ENCODE data around the gene HS2ST1. TPM values are rescaled to one million over a fixed set of nuclear protein-coding genes. Genes with fewer than 3 reads are reported as not detected.

HS2ST1 gene
- total and polyA plus RNA-seq, 10 of the 15 experiments (the other 5 are each of a cell fraction or from before 2014, with no cell fraction given), result 5.4 to 30.8 (median 18.6) TPM

DNA sequence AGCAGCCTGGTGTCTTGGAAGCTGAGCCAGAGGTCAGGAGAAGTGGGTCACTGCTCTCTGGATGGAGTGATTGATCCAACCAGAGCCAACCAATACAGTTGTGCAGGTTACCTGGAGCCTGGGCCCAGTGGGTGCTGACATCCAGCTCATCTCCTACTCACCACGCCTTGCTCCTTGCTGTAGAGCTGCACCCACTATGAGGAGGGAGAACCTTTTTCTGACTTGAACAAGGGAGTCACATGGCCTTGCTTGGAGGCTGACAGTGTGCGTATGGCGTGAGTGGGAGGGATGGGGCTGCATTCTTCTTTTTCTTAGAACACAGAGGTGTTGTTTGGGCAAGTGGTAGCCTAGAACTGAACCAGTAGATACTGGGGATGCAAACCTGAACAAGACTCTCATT lies 213.1 kb downstream of the HS2ST1 start:
- Histone ChIP-seq H3K79me2 (ENCODE audit: control insufficient read depth, insufficient read depth, low read length) (no peaks in the 10 kb centered on the region), H3K27ac (ENCODE audit: control insufficient read depth, insufficient read depth) (no peak overlapping the region), H4K20me1 (ENCODE audit: control insufficient read depth, insufficient read depth) (no peaks in the 10 kb centered on the region), H3K4me3 (no peak overlapping the region), H3K9ac (ENCODE audit: control insufficient read depth, insufficient read depth, low read length) (no peak overlapping the region), H3K27me3 (replicated peaks in 1 of 2; ENCODE audit: control insufficient read depth in 2 of 2, insufficient read depth in 2 of 2, low read length in 1 of 2) (no peaks in the 10 kb centered on the region), H3K4me2 (ENCODE audit: control insufficient read depth, insufficient read depth) (no peak overlapping the region), H3K9me3 (replicated peaks; ENCODE audit: control insufficient read depth, insufficient read depth, low read length) (no peaks in the 10 kb centered on the region), H3K4me1 (ENCODE audit: control insufficient read depth, insufficient read depth, low read length) (no peaks in the 10 kb centered on the region), H2AFZ (ENCODE audit: control insufficient read depth, low read depth, low read length) (no peak overlapping the region), H3K36me3 (ENCODE audit: control insufficient read depth in 2 of 2, insufficient read depth in 2 of 2, low read length in 1 of 2) (no peaks in the 10 kb centered on the region)
- DNase-seq (ENCODE audit: low read depth, low spot score) (no peak), FAIRE-seq (no peak), ATAC-seq (no peak)
- SMC1A ChIA-PET (ENCODE audit: uncharacterized antibody, unreplicated experiment), result interaction anchor here (0.6 to 1.5 kb wide), 5 partner anchors 22 to 656 kb away, joined by 3 to 4 read pairs (median 3); no protein-coding TSS in a partner anchor
- POLR2A ChIA-PET, result no interaction called here
- CTCF ChIA-PET, result interaction anchor here (2.0 kb wide), 1 partner anchor 165 kb away, joined by 5 read pairs; no protein-coding TSS in a partner anchor
- TF ChIP-seq, protein P1, sequence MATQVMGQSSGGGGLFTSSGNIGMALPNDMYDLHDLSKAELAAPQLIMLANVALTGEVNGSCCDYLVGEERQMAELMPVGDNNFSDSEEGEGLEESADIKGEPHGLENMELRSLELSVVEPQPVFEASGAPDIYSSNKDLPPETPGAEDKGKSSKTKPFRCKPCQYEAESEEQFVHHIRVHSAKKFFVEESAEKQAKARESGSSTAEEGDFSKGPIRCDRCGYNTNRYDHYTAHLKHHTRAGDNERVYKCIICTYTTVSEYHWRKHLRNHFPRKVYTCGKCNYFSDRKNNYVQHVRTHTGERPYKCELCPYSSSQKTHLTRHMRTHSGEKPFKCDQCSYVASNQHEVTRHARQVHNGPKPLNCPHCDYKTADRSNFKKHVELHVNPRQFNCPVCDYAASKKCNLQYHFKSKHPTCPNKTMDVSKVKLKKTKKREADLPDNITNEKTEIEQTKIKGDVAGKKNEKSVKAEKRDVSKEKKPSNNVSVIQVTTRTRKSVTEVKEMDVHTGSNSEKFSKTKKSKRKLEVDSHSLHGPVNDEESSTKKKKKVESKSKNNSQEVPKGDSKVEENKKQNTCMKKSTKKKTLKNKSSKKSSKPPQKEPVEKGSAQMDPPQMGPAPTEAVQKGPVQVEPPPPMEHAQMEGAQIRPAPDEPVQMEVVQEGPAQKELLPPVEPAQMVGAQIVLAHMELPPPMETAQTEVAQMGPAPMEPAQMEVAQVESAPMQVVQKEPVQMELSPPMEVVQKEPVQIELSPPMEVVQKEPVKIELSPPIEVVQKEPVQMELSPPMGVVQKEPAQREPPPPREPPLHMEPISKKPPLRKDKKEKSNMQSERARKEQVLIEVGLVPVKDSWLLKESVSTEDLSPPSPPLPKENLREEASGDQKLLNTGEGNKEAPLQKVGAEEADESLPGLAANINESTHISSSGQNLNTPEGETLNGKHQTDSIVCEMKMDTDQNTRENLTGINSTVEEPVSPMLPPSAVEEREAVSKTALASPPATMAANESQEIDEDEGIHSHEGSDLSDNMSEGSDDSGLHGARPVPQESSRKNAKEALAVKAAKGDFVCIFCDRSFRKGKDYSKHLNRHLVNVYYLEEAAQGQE (IDR thresholded peaks at IDR 0.05; ENCODE audit: low read depth, low read length), result no peak
- TF ChIP-seq FOXK2 (IDR thresholded peaks at IDR 0.05) (no peak), HDAC6 (IDR thresholded peaks at IDR 0.05; ENCODE audit: unreplicated experiment) (no peak), FOS (IDR thresholded peaks at IDR 0.05; ENCODE audit: borderline replicate concordance, extremely low read depth, insufficient read length) (no peak), RBBP5 (conservative IDR thresholded peaks at IDR 0.05) (no peak), IKZF1 (conservative IDR thresholded peaks at IDR 0.05) (no peak), KLF5 (IDR thresholded peaks at IDR 0.05; ENCODE audit: partially characterized antibody) (no peak), SUZ12 (IDR thresholded peaks at IDR 0.05; ENCODE audit: unreplicated experiment) (no peak), MTA3 (IDR thresholded peaks at IDR 0.05; ENCODE audit: borderline replicate concordance, low read length) (no peak)
- TF ChIP-seq, protein P2, sequence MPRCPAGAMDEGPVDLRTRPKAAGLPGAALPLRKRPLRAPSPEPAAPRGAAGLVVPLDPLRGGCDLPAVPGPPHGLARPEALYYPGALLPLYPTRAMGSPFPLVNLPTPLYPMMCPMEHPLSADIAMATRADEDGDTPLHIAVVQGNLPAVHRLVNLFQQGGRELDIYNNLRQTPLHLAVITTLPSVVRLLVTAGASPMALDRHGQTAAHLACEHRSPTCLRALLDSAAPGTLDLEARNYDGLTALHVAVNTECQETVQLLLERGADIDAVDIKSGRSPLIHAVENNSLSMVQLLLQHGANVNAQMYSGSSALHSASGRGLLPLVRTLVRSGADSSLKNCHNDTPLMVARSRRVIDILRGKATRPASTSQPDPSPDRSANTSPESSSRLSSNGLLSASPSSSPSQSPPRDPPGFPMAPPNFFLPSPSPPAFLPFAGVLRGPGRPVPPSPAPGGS (IDR thresholded peaks at IDR 0.05; ENCODE audit: borderline replicate concordance, insufficient read depth, low read depth, low read length, poor library complexity, severe bottlenecking), result no peak
- no TSS peak for BruUV-seq (replicated peaks)
- WGBS (ENCODE audit: insufficient coverage, insufficient replicate concordance, low lambda C conversion rate, missing lambda C conversion rate), result 56% methylated on average over 3 of the region's 3 CpGs
- in situ Hi-C loops (cut with MboI), result no loop called here
- intact Hi-C loops (cut with micrococcal nuclease; ENCODE audit: unreplicated experiment), result no loop called here
- RAD21 ChIA-PET (ENCODE audit: unreplicated experiment), result no interaction called here
